ENCODE data around the gene SDC4.

SDC4 gene

GRCh38 chr20:45320948-45321595 lies 27.2 kb downstream of the SDC4 start:
- Histone ChIP-seq H3K4me3 (no peak overlapping the region), H3K9me3 (no peaks in the 10 kb centered on the region), H3K36me3 (peaks cover 0 to 17% (median 10%) of the 10 kb centered on the region in 3 donors), H3K27ac (no peak overlapping the region), H3K4me1 (peaks cover 0 to 7% (median 3%) of the 10 kb centered on the region in 4 donors), H3K27me3 (peaks cover 0 to 15% of the 10 kb centered on the region in 2 donors)
- no peak for TF ChIP-seq CTCF (IDR thresholded peaks at IDR 0.05)
- DNase-seq = no peak
- intact Hi-C loops (cut with DNase I; ENCODE audit: low total_unique reads) = loop anchor here (5.0 kb wide), 1 partner anchor 51 kb away; no protein-coding TSS in a partner anchor

GRCh38 chr20:45318948-45319347 lies 29.3 kb downstream of the SDC4 start:
- intact Hi-C loops (cut with DNase I; ENCODE audit: low total_unique reads) = loop anchor here (5.0 kb wide), 3 partner anchors 118 to 453 kb away; no protein-coding TSS in a partner anchor
- no peaks in the 10 kb centered on the region for H3K9me3 ChIP-seq
- H3K4me1 ChIP-seq = peaks cover 0 to 10% (median 3%) of the 10 kb centered on the region in 4 donors
- TF ChIP-seq CTCF (IDR thresholded peaks at IDR 0.05) = no peak
- H3K36me3 ChIP-seq = no peaks in the 10 kb centered on the region
- H3K4me3 ChIP-seq = no peak overlapping the region
- no peak for DNase-seq
- H3K27ac ChIP-seq = no peak overlapping the region
- peaks cover 0 to 31% of the 10 kb centered on the region in 2 donors for H3K27me3 ChIP-seq

GRCh38 chr20:45318386-45318939 lies 29.8 kb downstream of the SDC4 start:
- Histone ChIP-seq H3K4me3 (no peak overlapping the region), H3K36me3 (no peaks in the 10 kb centered on the region), H3K27me3 (peaks cover 0 to 36% of the 10 kb centered on the region in 2 donors), H3K4me1 (peaks cover 0 to 10% (median 3%) of the 10 kb centered on the region in 4 donors), H3K27ac (no peak overlapping the region), H3K9me3 (no peaks in the 10 kb centered on the region)
- no peak for TF ChIP-seq CTCF (IDR thresholded peaks at IDR 0.05)
- no peak for DNase-seq
- intact Hi-C loops (cut with DNase I; ENCODE audit: low total_unique reads) = loop anchor here (5.0 kb wide), 3 partner anchors 119 to 454 kb away; no protein-coding TSS in a partner anchor

- Histone ChIP-seq H3K36me3 (no peaks in the 10 kb centered on the region), H3K4me1 (peaks cover 0 to 10% (median 3%) of the 10 kb centered on the region in 4 donors), H3K9me3 (no peaks in the 10 kb centered on the region), H3K27ac (no peak overlapping the region), H3K27me3 (peaks cover 0 to 43% of the 10 kb centered on the region in 2 donors), H3K4me3 (no peak overlapping the region)
- intact Hi-C loops (cut with DNase I; ENCODE audit: low total_unique reads) = loop anchor here (5.0 kb wide), 3 partner anchors 119 to 454 kb away; no protein-coding TSS in a partner anchor
- TF ChIP-seq CTCF (IDR thresholded peaks at IDR 0.05) = no peak
- DNase-seq = no peak
Observed at GRCh38 chr20:45317826-45318225, 30.4 kb downstream of the SDC4 start.

GRCh38 chr20:45316150-45317080 lies 31.8 kb downstream of the SDC4 start:
- Histone ChIP-seq H3K27me3 (peaks cover 0 to 53% of the 10 kb centered on the region in 2 donors), H3K4me1 (peaks cover 0 to 14% (median 7%) of the 10 kb centered on the region in 4 donors), H3K9me3 (no peaks in the 10 kb centered on the region), H3K4me3 (no peak overlapping the region), H3K27ac (no peak overlapping the region), H3K36me3 (no peaks in the 10 kb centered on the region)
- intact Hi-C loops (cut with DNase I; ENCODE audit: low total_unique reads) = loop anchor here (5.0 kb wide), 3 partner anchors 121 to 456 kb away; no protein-coding TSS in a partner anchor
- no peak for TF ChIP-seq CTCF (IDR thresholded peaks at IDR 0.05)
- DNase-seq = no peak

Data from tibial artery (tissue), 4 donors.